ENCODE measurements around the gene CYSTM1. TPM values are rescaled to one million over a fixed set of nuclear protein-coding genes. Genes with fewer than 3 reads are reported as not detected.

Gene CYSTM1
- total RNA-seq, 1 experiment from 2014 or later = 93.5 TPM

DNA sequence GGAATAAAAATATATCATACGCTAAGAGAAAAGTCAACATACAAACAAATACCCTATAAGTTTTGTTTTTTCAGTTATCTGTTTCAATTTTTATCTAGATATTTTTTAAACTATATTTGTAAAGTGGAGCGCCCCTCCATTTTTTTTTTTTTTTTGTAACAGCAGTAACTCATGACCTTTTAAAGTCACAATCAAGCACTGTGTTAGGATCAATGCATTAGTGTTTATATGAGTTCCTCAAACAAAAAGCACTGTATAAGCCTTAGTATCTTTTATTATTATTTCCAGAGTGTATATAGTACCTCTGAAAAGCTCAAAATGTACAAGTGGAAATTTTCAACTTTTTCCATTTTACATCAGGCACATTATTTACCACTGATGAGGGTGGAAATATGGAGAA lies 107.3 kb downstream of the CYSTM1 start:
- peaks cover 7% of the 10 kb centered on the region for H3K9me3 Mint-ChIP-seq (ENCODE audit: unreplicated experiment)
- no TSS peak for BruUV-seq (replicated peaks)
- no peaks in the 10 kb centered on the region for H3K36me3 ChIP-seq (ENCODE audit: control insufficient read depth, insufficient read depth, low read length)
- peaks cover 13% of the 10 kb centered on the region; the same call in 1 of the 2 replicates for H3K4me1 ChIP-seq
- intact Hi-C loops (cut with micrococcal nuclease; ENCODE audit: unreplicated experiment) = no loop called here
- H3K9me3 ChIP-seq = no peaks in the 10 kb centered on the region; the same call in 1 of the 2 replicates
- ChIA-PET CTCF (no interaction called here), POLR2A (no interaction called here)
- DNase-seq = no peak
- no peaks in the 10 kb centered on the region for H3K27me3 Mint-ChIP-seq (ENCODE audit: insufficient read depth, unreplicated experiment)
- H3K27ac Mint-ChIP-seq (ENCODE audit: unreplicated experiment) = no peak overlapping the region
- peaks cover 11% of the 10 kb centered on the region for H3K4me1 Mint-ChIP-seq (ENCODE audit: low read depth, unreplicated experiment)
- no peak overlapping the region for H3K4me3 Mint-ChIP-seq (ENCODE audit: unreplicated experiment)
- H3K27me3 ChIP-seq (replicated peaks; ENCODE audit: control insufficient read depth, insufficient read depth, low read length) = no peaks in the 10 kb centered on the region
- TF ChIP-seq, protein P1, sequence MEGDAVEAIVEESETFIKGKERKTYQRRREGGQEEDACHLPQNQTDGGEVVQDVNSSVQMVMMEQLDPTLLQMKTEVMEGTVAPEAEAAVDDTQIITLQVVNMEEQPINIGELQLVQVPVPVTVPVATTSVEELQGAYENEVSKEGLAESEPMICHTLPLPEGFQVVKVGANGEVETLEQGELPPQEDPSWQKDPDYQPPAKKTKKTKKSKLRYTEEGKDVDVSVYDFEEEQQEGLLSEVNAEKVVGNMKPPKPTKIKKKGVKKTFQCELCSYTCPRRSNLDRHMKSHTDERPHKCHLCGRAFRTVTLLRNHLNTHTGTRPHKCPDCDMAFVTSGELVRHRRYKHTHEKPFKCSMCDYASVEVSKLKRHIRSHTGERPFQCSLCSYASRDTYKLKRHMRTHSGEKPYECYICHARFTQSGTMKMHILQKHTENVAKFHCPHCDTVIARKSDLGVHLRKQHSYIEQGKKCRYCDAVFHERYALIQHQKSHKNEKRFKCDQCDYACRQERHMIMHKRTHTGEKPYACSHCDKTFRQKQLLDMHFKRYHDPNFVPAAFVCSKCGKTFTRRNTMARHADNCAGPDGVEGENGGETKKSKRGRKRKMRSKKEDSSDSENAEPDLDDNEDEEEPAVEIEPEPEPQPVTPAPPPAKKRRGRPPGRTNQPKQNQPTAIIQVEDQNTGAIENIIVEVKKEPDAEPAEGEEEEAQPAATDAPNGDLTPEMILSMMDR (IDR thresholded peaks at IDR 0.05; ENCODE audit: insufficient read depth in 1 of 2, low read depth in 1 of 2, low read length in 1 of 2, severe bottlenecking in 1 of 2, unreplicated experiment in 1 of 2) = no peak
- H3K36me3 Mint-ChIP-seq (ENCODE audit: insufficient read depth, unreplicated experiment) = peaks cover 21% of the 10 kb centered on the region
- H3K4me3 ChIP-seq (ENCODE audit: low read depth, low read length) = no peak overlapping the region

DNA sequence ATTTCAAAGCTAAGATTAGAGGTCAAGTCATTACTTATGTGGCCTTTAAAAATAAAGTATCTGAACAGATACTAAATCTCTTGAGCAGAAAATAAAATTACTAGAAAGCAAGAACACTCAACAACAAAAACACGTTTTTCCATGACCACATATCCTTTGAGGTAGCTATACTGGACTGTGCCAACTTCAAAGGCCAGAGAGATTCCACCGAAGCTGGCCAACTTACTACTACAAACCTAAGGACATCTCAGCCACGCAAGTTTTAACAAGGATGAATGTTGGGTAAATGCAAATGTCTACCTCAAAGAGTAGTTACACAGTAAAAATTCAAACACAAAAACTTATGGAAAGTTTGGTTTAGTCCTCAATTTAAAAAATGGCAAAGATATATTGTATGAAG lies 109.0 kb downstream of the CYSTM1 start:
- CTCF ChIA-PET = no interaction called here
- peaks cover 13% of the 10 kb centered on the region; the same call in 1 of the 2 replicates for H3K4me1 ChIP-seq

DNA sequence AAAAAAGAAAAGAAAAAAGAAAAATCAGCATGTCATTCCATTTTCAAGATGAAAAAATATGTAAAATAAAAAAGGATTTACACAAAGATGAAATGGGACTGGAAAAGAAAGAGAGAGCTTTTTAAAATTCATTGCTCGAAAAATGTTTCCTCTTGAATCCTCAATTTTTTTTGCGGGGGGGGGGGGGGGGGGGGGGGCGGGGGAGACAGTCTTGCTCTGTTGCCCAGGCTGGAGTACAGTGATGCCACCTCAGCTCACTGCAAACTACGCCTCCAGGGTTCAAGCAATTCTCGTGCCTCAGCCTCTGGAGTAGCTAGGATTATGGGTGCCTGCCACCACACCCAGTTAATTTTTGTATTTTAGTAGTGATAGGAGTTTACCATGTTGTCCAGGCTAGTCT lies 111.4 kb downstream of the CYSTM1 start:
- H3K4me1 ChIP-seq = peaks cover 19% of the 10 kb centered on the region; the same call in 1 of the 2 replicates
- no peaks in the 10 kb centered on the region for H3K9me3 ChIP-seq
- no peaks in the 10 kb centered on the region for H3K27me3 ChIP-seq (replicated peaks; ENCODE audit: control insufficient read depth, insufficient read depth, low read length)
- H3K36me3 ChIP-seq (ENCODE audit: control insufficient read depth, insufficient read depth, low read length) = no peaks in the 10 kb centered on the region
- Mint-ChIP-seq H3K9me3 (ENCODE audit: unreplicated experiment) (no peaks in the 10 kb centered on the region), H3K27ac (ENCODE audit: unreplicated experiment) (no peak overlapping the region), H3K27me3 (ENCODE audit: insufficient read depth, unreplicated experiment) (no peaks in the 10 kb centered on the region), H3K36me3 (ENCODE audit: insufficient read depth, unreplicated experiment) (no peaks in the 10 kb centered on the region), H3K4me1 (ENCODE audit: low read depth, unreplicated experiment) (peaks cover 34% of the 10 kb centered on the region), H3K4me3 (ENCODE audit: unreplicated experiment) (no peak overlapping the region)
- intact Hi-C loops (cut with micrococcal nuclease; ENCODE audit: unreplicated experiment) = no loop called here
- H3K4me3 ChIP-seq (ENCODE audit: low read depth, low read length) = no peak overlapping the region
- POLR2A ChIA-PET = no interaction called here
- TF ChIP-seq, protein P1 (IDR thresholded peaks at IDR 0.05; ENCODE audit: insufficient read depth in 1 of 2, low read depth in 1 of 2, low read length in 1 of 2, severe bottlenecking in 1 of 2, unreplicated experiment in 1 of 2) = no peak
- CTCF ChIA-PET = interaction anchor here (0.7 kb wide), 1 partner anchor 50 kb away, joined by 3 read pairs; no protein-coding TSS in a partner anchor
- DNase-seq = no peak
- no TSS peak for BruUV-seq (replicated peaks)

More for the DNA sequence above, 109.0 kb downstream of the CYSTM1 start:
- TF ChIP-seq, protein P1 (IDR thresholded peaks at IDR 0.05; ENCODE audit: insufficient read depth in 1 of 2, low read depth in 1 of 2, low read length in 1 of 2, severe bottlenecking in 1 of 2, unreplicated experiment in 1 of 2) = no peak
- H3K9me3 ChIP-seq = no peaks in the 10 kb centered on the region; the same call in 1 of the 2 replicates
- no peak for DNase-seq
- Mint-ChIP-seq H3K9me3 (ENCODE audit: unreplicated experiment) (no peaks in the 10 kb centered on the region), H3K27me3 (ENCODE audit: insufficient read depth, unreplicated experiment) (no peaks in the 10 kb centered on the region), H3K4me3 (ENCODE audit: unreplicated experiment) (no peak overlapping the region), H3K4me1 (ENCODE audit: low read depth, unreplicated experiment) (peaks cover 18% of the 10 kb centered on the region), H3K27ac (ENCODE audit: unreplicated experiment) (no peak overlapping the region), H3K36me3 (ENCODE audit: insufficient read depth, unreplicated experiment) (peaks cover 4% of the 10 kb centered on the region)
- POLR2A ChIA-PET = no interaction called here
- H3K4me3 ChIP-seq (ENCODE audit: low read depth, low read length) = no peak overlapping the region
- intact Hi-C loops (cut with micrococcal nuclease; ENCODE audit: unreplicated experiment) = no loop called here
- H3K27me3 ChIP-seq (replicated peaks; ENCODE audit: control insufficient read depth, insufficient read depth, low read length) = no peaks in the 10 kb centered on the region
- BruUV-seq (replicated peaks) = no TSS peak
- no peaks in the 10 kb centered on the region for H3K36me3 ChIP-seq (ENCODE audit: control insufficient read depth, insufficient read depth, low read length)

Measured in Caco-2 (cell line).